Thymus (tissue), 11 donors: ENCODE results near the gene CCNL1. TPM values are rescaled to one million over a fixed set of nuclear protein-coding genes. Genes with fewer than 3 reads are reported as not detected.
"Not testable (repeated sequence)": the region's sequence is repeated elsewhere in the genome, so short reads cannot be mapped to it uniquely, and the experiment has no call there.

Experiments
- DNase-seq, 9 donors: peaks; one replicate each; pipeline ENCODE4 v3.0.0-alpha.2; 2013; ENCODE audit warnings: low spot score in 9 of 9, low read depth in 6 of 9, missing footprints in 1 of 9
- H3K27ac ChIP-seq, 2 donors: one replicate each; pipeline ENCODE4 v1.5.1; 2013; ENCODE audit warnings: control low read depth in 1 of 2, low read depth in 1 of 2, low read length in 1 of 2, mild to moderate bottlenecking in 1 of 2, moderate library complexity in 1 of 2
- H3K27me3 ChIP-seq, 2 donors: one replicate each; pipeline ENCODE4 v1.5.1; 2013; ENCODE audit warnings: low read length in 1 of 2; ENCODE audit not compliant: control insufficient read depth in 2 of 2, insufficient read depth in 1 of 2
- H3K36me3 ChIP-seq, 2 donors: one replicate each; pipeline ENCODE4 v1.5.1; 2013; ENCODE audit warnings: low read length in 1 of 2, mild to moderate bottlenecking in 1 of 2, moderate library complexity in 1 of 2; ENCODE audit not compliant: control insufficient read depth in 2 of 2, insufficient read depth in 2 of 2
- H3K4me1 ChIP-seq, 2 donors: one replicate each; pipeline ENCODE4 v1.5.1; 2013; ENCODE audit warnings: low read length in 2 of 2; ENCODE audit not compliant: control insufficient read depth in 2 of 2, insufficient read depth in 2 of 2
- H3K4me3 ChIP-seq, 2 donors: one replicate each; pipeline ENCODE4 v1.5.1; 2013; ENCODE audit warnings: low read length in 2 of 2, control low read depth in 1 of 2, mild to moderate bottlenecking in 1 of 2
- H3K9me3 ChIP-seq, 2 donors: one replicate each; pipeline ENCODE4 v1.5.1; 2013; ENCODE audit warnings: low read length in 1 of 2, mild to moderate bottlenecking in 1 of 2; ENCODE audit not compliant: control insufficient read depth in 2 of 2, insufficient read depth in 1 of 2
- WGBS: extraction: QIAGEN DNeasy Blood & Tissue Kit; methylation state at CpG from one replicate; pipeline ENCODE4 v1.1.7; 2013; 5-methylcytosine and 5-hydroxymethylcytosine counted together
- polyA plus RNA-seq: library from polyadenylated mRNA; stranded (reverse); fragments of 200-250 nt; gene quantifications from one replicate; pipeline ENCODE4 v1.2.3, GENCODE V29; 2013
- total RNA-seq: library from RNA; stranded (reverse); fragments of 120-200 nt; gene quantifications from one replicate; pipeline ENCODE4 v1.2.4, GENCODE V29; 2013
- donor health status: healthy.

CCNL1 gene
- total and polyA plus RNA-seq, 2 donors, result 247 to 248 TPM

DNA sequence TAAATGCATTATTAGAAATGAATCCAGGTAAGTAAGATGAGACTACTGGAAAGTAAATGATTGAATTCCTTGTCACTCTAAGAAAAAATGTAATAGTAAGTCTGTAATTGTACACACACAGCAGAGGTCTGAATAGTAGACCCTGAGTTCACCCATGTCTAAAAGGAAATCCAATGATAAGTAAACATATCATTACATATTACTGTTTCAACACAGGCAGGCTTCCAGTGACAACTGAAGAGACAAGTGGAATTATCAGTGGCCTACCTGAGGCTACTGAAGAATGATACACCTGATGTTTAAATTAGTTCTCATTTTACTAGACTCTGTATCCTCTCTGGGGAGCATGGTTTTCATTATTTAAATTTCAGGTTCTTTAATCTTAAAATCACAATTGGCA is 6.2 kb upstream of the CCNL1 start:
- no peak overlapping the region for H3K27ac ChIP-seq
- no peak overlapping the region for H3K4me3 ChIP-seq
- H3K4me1 ChIP-seq, result peaks cover 0 to under 1% of the 10 kb centered on the region in 2 donors
- no peak for DNase-seq
- H3K9me3 ChIP-seq, result no peaks in the 10 kb centered on the region
- H3K36me3 ChIP-seq, result no peaks in the 10 kb centered on the region
- H3K27me3 ChIP-seq, result no peaks in the 10 kb centered on the region

- Histone ChIP-seq H3K27me3 (no peaks in the 10 kb centered on the region), H3K36me3 (peaks cover 0 to 4% of the 10 kb centered on the region in 2 donors), H3K4me3 (no peak overlapping the region), H3K4me1 (peaks cover under 1 to 7% of the 10 kb centered on the region in 2 donors), H3K9me3 (no peaks in the 10 kb centered on the region), H3K27ac (no peak overlapping the region)
- DNase-seq, result no peak
- WGBS, result 96% methylated on average over 19 of the region's 19 CpGs
These were observed 3.4 kb upstream of the CCNL1 start for GRCh38 chr3:157163217-157163953.

GRCh38 chr3:157162620-157163019 is 2.7 kb upstream of the CCNL1 start:
- DNase-seq, H3K27ac ChIP-seq, H3K4me1 ChIP-seq, H3K27me3 ChIP-seq, H3K4me3 ChIP-seq, H3K9me3 ChIP-seq: not testable (repeated sequence)
- peaks cover 0 to 12% of the 10 kb centered on the region in 2 donors for H3K36me3 ChIP-seq
- 96% methylated on average over 7 of the region's 7 CpGs for WGBS

DNA sequence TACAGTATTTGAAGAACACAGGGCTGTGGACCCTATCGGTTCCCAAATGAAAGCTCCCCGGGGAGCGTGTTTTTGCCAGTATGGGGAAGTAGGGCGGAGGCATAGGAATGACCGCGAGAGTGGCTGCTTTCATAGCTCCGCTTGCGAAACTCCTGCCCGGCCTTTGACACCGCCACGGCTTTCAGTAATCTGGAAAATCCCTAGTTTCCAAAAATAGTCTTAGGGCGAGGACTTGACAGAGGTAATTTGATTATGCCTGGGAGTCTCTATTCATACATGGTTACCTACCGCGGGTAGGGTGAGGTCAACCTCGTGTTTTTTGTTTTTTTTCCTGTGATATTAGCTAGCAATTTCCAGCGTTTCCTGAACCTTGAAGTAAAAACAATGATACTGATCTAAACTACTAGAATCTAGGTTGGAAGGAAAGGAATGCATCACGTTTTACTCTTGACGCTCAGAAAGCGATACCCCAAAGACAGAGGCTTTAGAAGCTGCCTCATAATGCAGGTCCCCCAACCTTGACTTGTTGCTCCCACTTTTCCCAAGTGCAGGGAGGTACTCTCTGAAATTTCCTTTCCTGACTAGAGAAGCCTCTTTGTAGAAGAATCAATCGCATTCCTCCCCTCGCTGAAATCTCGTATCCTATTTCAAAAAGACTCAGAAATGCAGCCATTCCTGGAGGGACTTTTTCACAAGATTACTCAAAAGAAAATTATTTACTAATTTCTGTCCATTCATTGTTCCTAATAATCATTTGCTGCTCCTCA is 894 bp upstream of the CCNL1 start:
- 18% methylated on average over 22 of the region's 22 CpGs for WGBS
- peaks cover 10 to 11% of the 10 kb centered on the region in 2 donors for H3K4me1 ChIP-seq
- no peaks in the 10 kb centered on the region for H3K9me3 ChIP-seq
- no peaks in the 10 kb centered on the region for H3K27me3 ChIP-seq
- peaks cover 0 to 27% of the 10 kb centered on the region in 2 donors for H3K36me3 ChIP-seq
- peak overlapping the region; percentile 86 to 93 for H3K4me3 ChIP-seq
- H3K27ac ChIP-seq, result peak overlapping the region; percentile 100
- DNase-seq, result peak in 1 of 9 donors; percentile 58

GRCh38 chr3:157159037-157159761 is 748 bp downstream of the CCNL1 start:
- Histone ChIP-seq H3K36me3 (peaks cover 0 to 42% of the 10 kb centered on the region in 2 donors), H3K9me3 (no peaks in the 10 kb centered on the region), H3K27ac (peak overlapping the region; percentile 100), H3K4me1 (peaks cover 10 to 11% of the 10 kb centered on the region in 2 donors), H3K27me3 (no peaks in the 10 kb centered on the region), H3K4me3 (peak overlapping the region; percentile 86 to 93)
- peak; percentile 59 to 90 (median 78) for DNase-seq
- 2% methylated on average over 46 of the region's 46 CpGs for WGBS

- peaks cover 10 to 11% of the 10 kb centered on the region in 2 donors for H3K4me1 ChIP-seq
- H3K4me3 ChIP-seq, result peak overlapping the region; percentile 86 to 93
- H3K9me3 ChIP-seq, result no peaks in the 10 kb centered on the region
- no peaks in the 10 kb centered on the region for H3K27me3 ChIP-seq
- no peak for DNase-seq
- H3K27ac ChIP-seq, result no peak overlapping the region
- peaks cover 0 to 56% of the 10 kb centered on the region in 2 donors for H3K36me3 ChIP-seq
These were observed 2.1 kb downstream of the CCNL1 start for GRCh38 chr3:157157836-157158235.

- Histone ChIP-seq H3K4me1 (peaks cover 10 to 11% of the 10 kb centered on the region in 2 donors), H3K9me3 (no peaks in the 10 kb centered on the region), H3K4me3 (peak overlapping the region; percentile 86 to 93), H3K27me3 (no peaks in the 10 kb centered on the region), H3K27ac (no peak overlapping the region), H3K36me3 (peaks cover 0 to 63% of the 10 kb centered on the region in 2 donors)
- WGBS, result 88% methylated on average over 7 of the region's 7 CpGs
- DNase-seq, result no peak
These were observed 2.9 kb downstream of the CCNL1 start for GRCh38 chr3:157156837-157157635.

DNA sequence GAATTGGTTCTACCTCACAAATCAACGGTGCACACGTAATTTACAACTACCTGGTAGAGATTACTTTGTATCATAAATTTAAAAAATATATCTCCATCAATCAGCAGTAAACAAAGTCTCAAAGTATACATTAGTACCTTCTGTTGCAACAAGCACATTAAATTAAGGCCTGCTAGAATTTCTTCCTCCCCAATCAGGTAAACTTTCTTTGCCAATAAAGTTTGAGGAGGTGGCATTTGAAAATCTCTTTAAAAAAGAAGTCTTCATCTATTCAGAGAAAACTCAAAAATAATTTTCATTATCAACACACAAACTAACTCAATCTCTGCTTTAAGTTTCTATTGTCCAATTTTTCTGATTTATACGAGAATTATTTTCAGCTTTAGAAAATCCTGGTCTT is 4.4 kb downstream of the CCNL1 start:
- 74% methylated on average over 3 of the region's 3 CpGs for WGBS
- H3K27me3 ChIP-seq, result no peaks in the 10 kb centered on the region
- no peak overlapping the region for H3K4me3 ChIP-seq
- H3K36me3 ChIP-seq, result peaks cover 5 to 77% of the 10 kb centered on the region in 2 donors
- H3K9me3 ChIP-seq, result no peaks in the 10 kb centered on the region
- DNase-seq, result no peak
- no peak overlapping the region for H3K27ac ChIP-seq
- peaks cover 5 to 10% of the 10 kb centered on the region in 2 donors for H3K4me1 ChIP-seq
